ENCODE measurements around the gene TINAGL1.
A peak's percentile ranks its signal among the peaks of the same experiment; 100 is the strongest.

The TINAGL1 gene

DNA sequence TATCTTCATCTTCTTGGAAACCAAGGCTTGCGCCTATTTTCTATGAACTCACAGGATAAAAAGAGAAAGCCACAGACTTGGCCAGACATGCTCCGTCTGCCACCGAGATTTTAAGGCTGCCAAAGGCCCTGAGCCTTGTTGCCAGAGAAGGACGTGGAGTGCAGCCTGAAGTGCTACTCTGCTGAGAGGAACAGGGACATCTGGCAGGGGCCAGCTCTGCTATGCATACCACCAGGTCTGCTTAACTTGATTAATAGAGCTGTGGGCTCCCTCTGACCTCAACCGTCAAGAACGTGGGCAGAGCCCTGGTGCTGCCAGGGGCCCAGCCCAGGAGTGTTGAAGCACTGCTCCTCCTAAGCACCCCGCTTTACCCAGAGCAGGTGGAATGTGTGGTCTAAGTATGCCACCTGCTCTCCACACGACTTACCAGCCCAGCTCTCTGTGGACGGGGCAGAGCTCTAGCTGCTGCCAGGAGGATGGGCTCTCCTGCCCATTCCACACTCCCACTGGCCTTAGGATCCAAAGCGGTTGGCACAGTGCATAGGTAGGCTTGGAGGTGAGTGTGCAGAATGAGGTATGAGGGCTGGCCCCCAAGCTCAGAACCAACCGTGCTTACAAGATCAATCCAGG is 51.7 kb downstream of the TINAGL1 start:
- H3K27ac ChIP-seq: no peak overlapping the region
- TF ChIP-seq, protein P1, sequence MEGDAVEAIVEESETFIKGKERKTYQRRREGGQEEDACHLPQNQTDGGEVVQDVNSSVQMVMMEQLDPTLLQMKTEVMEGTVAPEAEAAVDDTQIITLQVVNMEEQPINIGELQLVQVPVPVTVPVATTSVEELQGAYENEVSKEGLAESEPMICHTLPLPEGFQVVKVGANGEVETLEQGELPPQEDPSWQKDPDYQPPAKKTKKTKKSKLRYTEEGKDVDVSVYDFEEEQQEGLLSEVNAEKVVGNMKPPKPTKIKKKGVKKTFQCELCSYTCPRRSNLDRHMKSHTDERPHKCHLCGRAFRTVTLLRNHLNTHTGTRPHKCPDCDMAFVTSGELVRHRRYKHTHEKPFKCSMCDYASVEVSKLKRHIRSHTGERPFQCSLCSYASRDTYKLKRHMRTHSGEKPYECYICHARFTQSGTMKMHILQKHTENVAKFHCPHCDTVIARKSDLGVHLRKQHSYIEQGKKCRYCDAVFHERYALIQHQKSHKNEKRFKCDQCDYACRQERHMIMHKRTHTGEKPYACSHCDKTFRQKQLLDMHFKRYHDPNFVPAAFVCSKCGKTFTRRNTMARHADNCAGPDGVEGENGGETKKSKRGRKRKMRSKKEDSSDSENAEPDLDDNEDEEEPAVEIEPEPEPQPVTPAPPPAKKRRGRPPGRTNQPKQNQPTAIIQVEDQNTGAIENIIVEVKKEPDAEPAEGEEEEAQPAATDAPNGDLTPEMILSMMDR (conservative IDR thresholded peaks at IDR 0.05): no peak
- no peak for TF ChIP-seq ZFX (IDR thresholded peaks at IDR 0.05)

DNA sequence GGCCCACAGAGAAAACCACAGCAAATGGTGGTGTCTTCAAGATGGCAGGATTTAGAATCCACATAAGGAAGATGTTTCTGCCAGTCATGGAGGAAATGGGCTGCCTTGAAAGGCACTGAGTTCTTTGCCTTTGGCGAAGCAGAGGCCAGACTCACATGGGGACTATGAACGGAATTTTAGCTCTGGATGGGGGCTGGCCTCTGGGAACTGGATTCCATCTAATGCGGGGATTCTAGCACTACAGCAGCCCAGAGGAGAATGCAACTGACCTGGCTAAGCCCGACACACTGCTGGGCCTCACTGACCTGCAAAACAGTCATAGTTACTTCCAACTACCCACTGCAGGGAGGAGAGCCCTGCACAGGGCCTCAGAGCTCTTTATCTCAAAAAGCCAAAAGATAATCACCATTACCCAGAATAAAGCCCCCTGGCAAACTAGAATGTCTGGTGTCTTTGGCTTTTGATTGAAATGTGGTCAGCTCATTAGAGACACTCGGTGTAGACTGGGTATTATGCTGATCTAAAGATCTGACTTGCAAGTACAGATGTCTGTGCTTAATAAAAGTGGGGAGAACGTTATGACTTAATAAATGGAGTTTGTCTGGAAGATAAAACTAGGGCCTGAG is 52.7 kb downstream of the TINAGL1 start:
- no peak overlapping the region for H3K27ac ChIP-seq
- TF ChIP-seq ZFX (IDR thresholded peaks at IDR 0.05): no peak
- TF ChIP-seq, protein P1 (conservative IDR thresholded peaks at IDR 0.05): no peak

DNA sequence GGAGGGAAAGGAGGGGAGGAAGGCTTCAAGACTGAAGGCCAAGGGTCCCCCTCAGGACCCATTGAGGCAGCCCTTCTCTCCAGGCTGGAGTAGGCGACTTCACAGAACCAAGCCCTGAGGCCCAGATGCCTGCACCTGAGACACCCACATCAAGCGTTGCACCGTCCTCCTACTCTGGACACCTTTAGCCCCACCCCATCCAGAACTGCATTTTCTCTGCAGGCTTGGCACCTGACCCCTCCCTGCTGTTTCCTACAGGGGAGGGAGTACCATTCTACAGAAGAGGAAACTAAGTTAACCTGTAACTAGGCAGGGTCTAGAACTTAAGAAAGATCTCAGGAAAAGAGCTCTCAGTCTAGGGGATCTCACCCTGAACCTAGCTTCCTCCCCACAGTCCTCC is 56.3 kb downstream of the TINAGL1 start:
- no peak for TF ChIP-seq ZFX (IDR thresholded peaks at IDR 0.05)
- TF ChIP-seq, protein P1 (conservative IDR thresholded peaks at IDR 0.05): no peak
- no peak overlapping the region for H3K27ac ChIP-seq

DNA sequence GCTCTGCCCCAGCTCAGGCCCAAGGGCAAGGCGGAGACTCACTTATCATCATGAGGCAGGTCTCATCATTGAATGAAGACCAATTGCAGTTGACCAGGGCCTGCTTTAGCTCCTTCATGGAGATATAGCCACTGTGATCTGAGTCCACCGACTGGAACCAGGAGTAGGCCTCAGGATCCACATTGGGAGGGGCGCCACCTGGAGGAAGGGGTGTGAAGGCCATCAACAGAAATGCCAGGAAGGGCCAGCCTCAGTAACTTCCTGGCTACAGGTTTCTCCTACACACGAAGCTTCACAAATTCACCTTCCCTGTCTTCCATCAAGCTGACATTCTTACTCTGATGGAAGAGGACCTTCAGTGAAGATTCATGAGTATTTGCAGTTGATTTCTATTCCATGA is 56.8 kb downstream of the TINAGL1 start:
- TF ChIP-seq, protein P1 (conservative IDR thresholded peaks at IDR 0.05): peak; percentile 71
- no peak for TF ChIP-seq ZFX (IDR thresholded peaks at IDR 0.05)
- no peak overlapping the region for H3K27ac ChIP-seq

Data from C4-2B (cell line).